HFF-Myc (cell line): ENCODE results near the gene LEMD3.

Source experiments
- DNase-seq: peaks from one replicate; pipeline ENCODE4 v3.0.0-alpha.2; 2011; ENCODE audit warnings: low read depth; ENCODE audit errors: extremely low read depth
- H3K4me3 ChIP-seq: replicated peaks from 2 replicates; pipeline ENCODE4 v1.5.1; 2011; ENCODE audit warnings: low read depth, mild to moderate bottlenecking, control low read depth, low read length
- TF ChIP-seq, protein P1 (sequence below): IDR thresholded peaks from 2 replicates; pipeline ENCODE4 v1.5.1; 2012; ENCODE audit warnings: mild to moderate bottlenecking, low read depth, low read length, control low read depth; ENCODE audit errors: missing control alignments

LEMD3 gene

GRCh38 chr12:65252515-65252914 lies 83.1 kb downstream of the LEMD3 start:
- TF ChIP-seq, protein P1, sequence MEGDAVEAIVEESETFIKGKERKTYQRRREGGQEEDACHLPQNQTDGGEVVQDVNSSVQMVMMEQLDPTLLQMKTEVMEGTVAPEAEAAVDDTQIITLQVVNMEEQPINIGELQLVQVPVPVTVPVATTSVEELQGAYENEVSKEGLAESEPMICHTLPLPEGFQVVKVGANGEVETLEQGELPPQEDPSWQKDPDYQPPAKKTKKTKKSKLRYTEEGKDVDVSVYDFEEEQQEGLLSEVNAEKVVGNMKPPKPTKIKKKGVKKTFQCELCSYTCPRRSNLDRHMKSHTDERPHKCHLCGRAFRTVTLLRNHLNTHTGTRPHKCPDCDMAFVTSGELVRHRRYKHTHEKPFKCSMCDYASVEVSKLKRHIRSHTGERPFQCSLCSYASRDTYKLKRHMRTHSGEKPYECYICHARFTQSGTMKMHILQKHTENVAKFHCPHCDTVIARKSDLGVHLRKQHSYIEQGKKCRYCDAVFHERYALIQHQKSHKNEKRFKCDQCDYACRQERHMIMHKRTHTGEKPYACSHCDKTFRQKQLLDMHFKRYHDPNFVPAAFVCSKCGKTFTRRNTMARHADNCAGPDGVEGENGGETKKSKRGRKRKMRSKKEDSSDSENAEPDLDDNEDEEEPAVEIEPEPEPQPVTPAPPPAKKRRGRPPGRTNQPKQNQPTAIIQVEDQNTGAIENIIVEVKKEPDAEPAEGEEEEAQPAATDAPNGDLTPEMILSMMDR = no peak
- no peak overlapping the region for H3K4me3 ChIP-seq
- DNase-seq = no peak

- no peak for DNase-seq
- TF ChIP-seq, protein P1 = no peak
- no peak overlapping the region for H3K4me3 ChIP-seq
Observed at GRCh38 chr12:65257986-65258385, 88.6 kb downstream of the LEMD3 start.

GRCh38 chr12:65259501-65259900 lies 90.1 kb downstream of the LEMD3 start:
- TF ChIP-seq, protein P1 = no peak
- no peak overlapping the region for H3K4me3 ChIP-seq
- DNase-seq = no peak

- TF ChIP-seq, protein P1 = no peak
- no peak overlapping the region for H3K4me3 ChIP-seq
Observed at GRCh38 chr12:65263777-65264176, 94.4 kb downstream of the LEMD3 start.

DNA sequence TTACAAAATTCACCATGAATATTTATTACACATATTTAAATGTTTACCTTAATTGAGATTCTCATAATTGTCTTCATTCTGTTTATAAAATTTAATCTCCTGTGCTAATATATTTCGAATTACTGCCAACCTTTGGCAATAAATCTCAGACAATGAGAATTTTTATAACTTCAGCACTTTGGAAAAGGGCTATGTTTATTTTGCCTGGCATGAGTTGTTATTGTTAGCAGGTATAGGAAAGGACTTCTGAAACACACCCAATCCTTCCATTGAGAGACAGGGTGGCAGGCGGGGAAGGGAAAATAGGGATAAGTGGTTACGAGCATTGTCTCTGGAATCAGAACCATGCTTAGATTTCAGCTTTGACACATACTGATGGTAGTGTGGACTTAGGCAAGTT lies 97.0 kb downstream of the LEMD3 start:
- TF ChIP-seq, protein P1 = no peak

More at GRCh38 chr12:65263777-65264176, 94.4 kb downstream of the LEMD3 start:
- DNase-seq = no peak

DNA sequence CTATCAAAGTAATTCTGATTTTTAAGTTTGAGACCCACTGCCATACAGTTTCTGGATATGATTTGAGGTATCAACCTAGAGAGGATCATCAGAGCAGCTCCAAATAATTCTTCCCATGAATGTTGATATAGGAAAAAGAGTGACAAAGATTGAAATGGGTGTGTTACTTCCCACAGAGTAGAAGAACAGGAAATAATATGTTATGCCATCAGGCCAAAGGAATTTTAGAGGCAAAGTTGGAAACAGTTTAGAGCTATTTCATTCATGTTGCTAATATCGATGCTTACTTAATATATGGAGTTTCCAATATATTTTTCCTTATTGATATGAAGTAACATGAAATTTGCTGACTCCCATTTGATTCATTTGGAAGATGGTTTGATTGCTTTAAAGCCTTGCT lies 100.2 kb downstream of the LEMD3 start:
- H3K4me3 ChIP-seq = no peak overlapping the region
- no peak for DNase-seq
- TF ChIP-seq, protein P1 = no peak

More for the DNA sequence above, 97.0 kb downstream of the LEMD3 start:
- DNase-seq = no peak
- H3K4me3 ChIP-seq = no peak overlapping the region

GRCh38 chr12:65274602-65275272 lies 105.4 kb downstream of the LEMD3 start:
- DNase-seq = no peak
- no peak overlapping the region for H3K4me3 ChIP-seq
- TF ChIP-seq, protein P1 = no peak
